Stimulated activated CD4-positive, alpha-beta T cell treated with anti-CD3 and anti-CD28 coated beads, TNF-alpha, amount 100 ng/mL, for 24 hours (primary cell): ENCODE results near the gene PSMB7.

Experiments used
- DNase-seq, 3 experiments: peaks; one replicate each; pipeline ENCODE4 v3.0.0-alpha.2; 2020; ENCODE audit warnings: low read depth in 3 of 3

The PSMB7 gene

DNA sequence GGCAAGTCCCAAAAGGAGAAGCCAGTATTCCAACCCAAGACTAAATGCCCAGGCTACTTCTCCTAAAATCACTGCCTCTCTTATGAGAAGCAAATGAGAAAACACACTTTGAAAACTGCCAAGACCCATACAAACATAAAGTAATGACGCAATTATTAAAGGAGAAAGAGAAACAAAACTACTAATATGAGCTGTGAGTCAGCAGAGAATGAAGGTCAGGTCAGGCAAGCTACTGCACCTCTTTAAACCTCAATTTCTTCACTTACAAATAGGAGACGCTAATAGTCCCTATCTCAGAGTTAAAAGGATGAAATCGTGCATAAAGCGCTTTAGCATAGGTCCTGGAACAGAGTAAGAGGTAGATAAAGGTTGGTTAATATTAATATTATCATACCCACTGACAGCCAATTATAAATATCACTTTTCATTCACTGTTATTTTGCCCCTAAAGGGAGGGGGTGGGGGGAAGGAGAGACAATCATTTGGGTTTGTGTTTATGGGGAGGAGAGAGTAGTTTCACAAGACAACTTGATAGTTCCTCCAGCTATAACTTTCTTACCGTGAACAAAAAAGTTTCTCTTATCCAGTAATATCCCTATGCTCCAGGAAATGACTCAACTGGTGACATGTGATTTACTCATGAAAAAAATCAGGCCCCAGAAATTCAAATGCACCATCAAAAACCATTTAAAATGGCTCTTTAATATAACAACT, 3.6 kb downstream of the PSMB7 start:
- no peak for DNase-seq

DNA sequence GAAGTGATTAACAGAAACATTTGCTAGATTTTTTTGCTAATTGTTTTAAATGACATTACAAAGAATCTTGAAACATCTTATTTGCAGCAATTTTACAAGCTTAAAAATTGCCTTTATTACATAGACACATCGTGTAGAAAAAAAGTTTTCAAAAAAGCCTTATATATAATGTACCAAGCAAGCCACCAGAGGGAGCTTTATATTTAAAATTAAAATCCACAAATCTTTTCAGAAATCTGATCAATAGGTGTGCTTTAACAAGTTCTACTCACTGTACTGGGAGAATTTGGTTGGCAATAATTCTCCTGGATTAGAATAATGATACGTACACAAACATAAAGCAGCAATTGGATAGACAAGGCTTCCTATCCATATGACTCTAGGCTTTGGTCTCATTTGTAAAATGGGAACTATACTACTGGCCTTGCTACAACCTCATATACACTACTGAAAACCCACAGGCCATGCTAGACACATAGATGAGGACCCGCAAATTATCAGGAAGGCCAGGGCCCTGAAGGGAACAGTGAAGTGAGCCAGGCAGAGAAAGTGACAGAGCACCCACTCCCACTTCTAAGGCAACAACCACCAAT, 4.8 kb downstream of the PSMB7 start:
- no peak for DNase-seq

DNA sequence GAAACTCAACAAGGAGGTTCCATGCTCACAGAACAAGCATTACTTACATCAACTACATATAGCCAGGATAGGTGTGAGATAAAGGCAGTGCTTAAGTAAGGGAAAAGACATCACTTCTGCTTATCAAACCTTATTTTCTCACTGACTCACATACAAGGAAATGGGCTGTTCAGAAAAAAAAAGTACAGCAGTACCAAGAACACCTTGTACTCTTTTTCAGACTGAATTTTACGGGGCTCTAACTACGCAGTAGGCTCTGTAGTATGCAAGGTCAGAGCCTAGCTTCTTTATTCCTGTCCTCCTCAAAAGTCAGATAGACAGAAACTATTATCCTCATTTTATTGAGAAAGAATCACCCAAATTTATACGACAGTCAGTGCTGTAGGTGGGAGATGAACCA, 5.8 kb downstream of the PSMB7 start:
- no peak for DNase-seq

DNA sequence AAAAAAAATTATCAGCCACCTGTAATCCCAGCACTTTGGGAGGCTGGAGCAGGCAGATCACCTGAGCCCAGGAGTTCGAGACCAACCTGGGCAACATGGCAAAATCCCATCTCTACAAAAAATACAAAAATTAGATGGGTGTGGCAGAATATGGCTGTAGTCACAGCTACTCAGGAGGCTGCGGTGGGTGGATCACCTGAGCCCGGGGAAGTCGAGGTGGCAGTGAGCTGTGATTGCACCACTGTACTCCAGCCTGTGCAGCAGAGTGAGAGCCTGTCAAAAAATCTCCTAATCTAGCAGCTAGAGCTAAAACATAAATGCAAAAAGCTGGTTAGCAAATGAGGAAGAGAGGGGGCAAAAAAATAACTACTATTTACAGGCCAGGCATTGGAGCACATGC, 12.0 kb downstream of the PSMB7 start:
- DNase-seq: no peak

- no peak for DNase-seq
Measured at GRCh38 chr9:124399968-124400940, 15.0 kb downstream of the PSMB7 start.

GRCh38 chr9:124399323-124399967, 15.8 kb downstream of the PSMB7 start:
- DNase-seq: no peak

DNA sequence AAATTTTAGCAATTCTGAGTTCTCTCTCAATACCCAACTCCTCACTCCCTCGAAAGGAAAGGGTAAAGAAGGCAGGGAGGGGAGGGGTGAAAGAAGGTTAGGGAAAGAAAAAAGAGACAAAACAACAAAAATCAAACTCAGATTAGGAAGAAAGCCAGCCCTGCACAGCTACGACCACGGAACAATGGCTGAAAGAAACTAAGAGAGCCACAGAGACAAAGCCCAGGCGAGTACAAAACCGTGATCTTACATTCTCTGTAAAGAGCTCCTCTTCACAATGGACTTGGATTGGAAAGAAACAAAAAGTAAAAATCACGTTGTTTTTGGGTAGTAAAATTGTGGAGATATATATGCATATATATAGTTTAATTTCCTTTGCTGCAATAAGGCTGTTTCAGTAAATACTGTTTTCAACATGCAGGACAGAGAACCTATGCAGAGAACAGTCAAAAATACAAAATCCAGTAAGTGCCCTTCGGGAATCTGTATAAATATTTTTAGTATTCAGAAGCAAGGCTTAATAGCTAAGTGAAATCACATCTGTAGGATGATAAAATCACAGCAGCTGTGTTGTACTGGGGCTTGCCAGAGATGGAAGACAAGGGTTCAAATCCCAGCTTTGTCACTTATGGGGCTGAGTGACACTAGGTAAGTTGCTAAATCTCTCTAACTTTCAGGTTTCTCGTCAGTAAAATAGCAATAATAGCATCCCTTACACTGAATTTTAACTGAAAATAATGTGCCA, 16.9 kb downstream of the PSMB7 start:
- no peak for DNase-seq

GRCh38 chr9:124395826-124396225, 19.4 kb downstream of the PSMB7 start:
- no peak for DNase-seq

GRCh38 chr9:124394596-124394995, 20.6 kb downstream of the PSMB7 start:
- DNase-seq: no peak

GRCh38 chr9:124394167-124394566, 21.1 kb downstream of the PSMB7 start:
- DNase-seq: no peak

- no peak for DNase-seq
Measured at GRCh38 chr9:124392871-124393460, 22.3 kb downstream of the PSMB7 start.

GRCh38 chr9:124392254-124392870, 22.9 kb downstream of the PSMB7 start:
- DNase-seq: no peak

- no peak for DNase-seq
Measured at GRCh38 chr9:124390794-124391658, 24.2 kb downstream of the PSMB7 start.

GRCh38 chr9:124389146-124389939, 25.9 kb downstream of the PSMB7 start:
- no peak for DNase-seq

- no peak for DNase-seq
Measured at GRCh38 chr9:124388275-124389048, 26.8 kb downstream of the PSMB7 start.

DNA sequence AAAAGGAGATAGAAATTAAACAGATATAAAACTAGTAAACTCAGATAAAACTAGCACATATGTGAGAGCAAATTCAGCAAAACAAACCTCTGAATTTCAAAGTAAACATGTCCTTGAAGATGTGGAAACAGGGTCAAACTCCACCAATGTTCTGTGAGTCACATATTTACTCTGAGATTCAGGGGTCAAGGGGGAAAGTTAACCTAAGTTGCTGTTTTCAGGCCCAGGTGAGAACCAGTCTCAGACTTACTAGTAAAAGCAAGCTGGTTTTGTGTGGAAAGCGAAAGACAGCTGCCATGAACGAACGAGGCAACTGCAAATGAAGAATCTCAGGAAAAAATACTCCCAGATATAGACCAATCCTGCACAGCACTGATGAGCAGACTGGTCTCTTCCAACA, 29.0 kb downstream of the PSMB7 start:
- DNase-seq: no peak

DNA sequence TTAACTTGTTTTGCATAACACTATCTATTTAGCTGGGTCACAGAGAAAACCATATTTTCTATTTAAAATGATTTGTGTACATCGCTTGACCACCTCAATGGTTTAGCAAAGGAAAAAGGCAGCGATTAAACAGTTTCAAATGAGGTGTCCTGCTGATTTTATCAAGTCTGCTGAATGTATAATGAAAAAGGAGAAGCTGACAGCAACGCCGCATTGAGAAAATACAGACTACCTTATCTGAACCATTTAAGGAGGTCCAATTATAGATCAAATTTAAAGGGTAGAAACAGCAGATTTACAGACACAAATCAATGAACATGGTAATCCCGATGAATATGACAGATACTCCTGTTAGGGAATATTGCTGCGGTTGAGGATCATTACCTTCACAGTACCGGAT, 29.6 kb downstream of the PSMB7 start:
- DNase-seq: no peak

GRCh38 chr9:124384846-124385245, 30.4 kb downstream of the PSMB7 start:
- DNase-seq: no peak
